GM19463 (cell line): ENCODE data around the gene THSD7A.
A peak's percentile ranks its signal among the peaks of the same experiment; 100 is the strongest.

Source experiments
- ATAC-seq: cut with Tn5 transposase; IDR thresholded peaks from one replicate; pipeline ENCODE4 v1.9.1; 2021; ENCODE audit warnings: mild to moderate bottlenecking, moderate library complexity; ENCODE audit not compliant: unreplicated experiment

THSD7A gene

DNA sequence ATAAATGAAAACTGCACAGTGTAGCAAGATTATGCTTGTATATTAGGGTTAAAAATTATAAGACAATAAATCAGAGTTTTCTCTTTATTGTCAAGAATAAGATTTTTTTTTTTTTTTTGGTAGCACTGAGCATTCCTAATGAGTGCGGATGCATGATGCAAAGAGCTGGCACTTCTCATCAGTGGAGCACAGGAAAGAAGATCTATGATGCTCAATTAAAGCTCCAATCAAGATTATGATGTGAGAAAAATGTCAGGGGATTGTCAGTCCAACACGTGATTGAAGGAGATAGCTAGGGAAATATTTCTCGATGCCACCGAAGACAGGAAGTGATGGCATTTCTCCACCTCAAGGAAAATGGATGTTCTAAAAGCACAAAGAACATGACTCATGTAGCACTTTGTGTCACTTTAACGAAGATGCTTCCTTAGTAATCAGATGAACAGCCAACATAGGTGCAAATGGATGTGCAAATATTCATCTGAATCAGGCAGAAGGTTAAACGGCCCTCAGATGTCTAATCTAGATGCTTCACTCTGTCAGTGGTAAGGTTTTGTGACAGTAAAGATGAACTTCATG, 240.9 kb downstream of the THSD7A start:
- ATAC-seq: no peak

DNA sequence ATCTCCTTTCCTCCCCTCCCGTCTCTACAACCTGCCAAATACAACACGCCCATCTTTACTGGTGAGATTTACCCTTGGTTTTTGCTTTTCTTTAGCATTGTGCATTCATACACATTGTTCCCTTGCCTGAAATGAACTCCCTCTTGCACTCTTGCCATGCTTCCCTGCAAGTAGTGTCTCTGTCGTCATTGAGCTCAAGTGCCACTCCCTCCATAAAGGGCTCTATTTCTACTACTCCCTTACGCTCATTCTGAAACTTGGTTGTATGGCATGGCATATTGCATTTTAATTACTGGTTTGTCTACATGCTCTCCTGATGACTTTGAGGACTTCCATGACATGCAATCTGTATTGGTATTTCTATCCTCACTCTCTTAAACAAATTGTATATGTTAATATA, 242.7 kb downstream of the THSD7A start:
- ATAC-seq: no peak

DNA sequence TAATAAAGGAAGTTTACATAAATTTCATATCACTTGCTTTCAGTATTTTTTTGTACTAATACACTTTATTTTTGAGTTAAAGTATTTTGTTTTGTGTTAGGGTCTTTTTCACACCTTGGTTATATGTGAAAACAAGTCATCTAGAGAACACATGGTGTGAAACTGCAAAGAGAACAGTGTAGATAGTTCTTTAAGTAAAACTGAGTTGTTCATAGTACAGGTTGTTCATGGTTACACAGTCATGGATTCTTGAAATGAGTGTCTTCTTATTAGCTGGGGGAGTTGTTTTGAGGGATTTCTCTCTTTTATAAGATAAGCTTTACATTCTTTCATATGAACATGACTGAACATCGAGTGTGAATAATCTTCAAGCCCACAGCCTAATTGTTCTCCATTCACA, 244.2 kb downstream of the THSD7A start:
- ATAC-seq: no peak

DNA sequence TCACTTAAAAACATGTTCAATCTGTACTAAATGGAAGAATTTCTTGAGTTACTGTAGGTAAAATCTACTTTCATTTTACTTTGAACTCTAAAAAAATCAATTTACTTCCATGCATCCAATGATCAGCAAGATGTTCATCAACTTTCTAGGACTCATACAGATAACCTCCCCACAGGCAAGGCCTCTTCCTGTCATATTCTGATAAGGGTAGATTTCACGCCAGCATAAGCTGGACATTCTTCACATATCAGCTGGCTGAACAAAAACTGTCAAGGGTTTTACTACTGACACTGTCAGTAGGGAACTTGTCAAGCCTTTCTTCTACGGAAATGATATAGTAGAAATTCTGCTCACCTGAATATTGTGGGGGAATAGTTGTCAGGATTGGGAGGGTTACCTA, 244.9 kb downstream of the THSD7A start:
- no peak for ATAC-seq

DNA sequence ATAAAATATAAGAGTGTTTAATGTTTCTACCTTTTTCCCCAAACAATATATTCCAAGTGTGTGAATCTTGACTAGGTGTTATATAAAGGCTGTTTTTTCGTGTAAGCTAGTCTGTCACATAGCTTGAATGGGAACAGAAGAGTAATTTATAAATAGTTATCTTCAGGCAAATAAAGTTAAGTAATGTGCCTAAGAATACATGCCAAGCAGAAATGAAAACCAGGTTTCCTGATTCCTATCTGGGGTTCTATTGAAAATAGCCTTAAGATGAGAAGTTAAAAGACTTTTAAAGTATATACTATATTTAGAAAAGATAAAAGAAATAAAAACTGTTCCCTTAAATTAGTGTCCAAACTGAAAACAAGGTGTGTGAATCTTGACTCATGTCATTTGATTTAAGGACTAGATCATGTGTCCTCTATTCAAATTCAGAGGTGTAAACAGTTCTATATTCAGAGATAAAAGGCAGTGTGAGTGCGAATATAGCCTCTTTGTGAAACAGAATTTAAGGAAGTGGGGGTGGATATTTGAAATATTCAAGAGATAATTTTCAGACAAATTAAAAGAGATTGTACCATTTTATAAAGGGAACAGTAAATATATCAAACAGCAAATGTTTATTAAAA, 247.5 kb downstream of the THSD7A start:
- ATAC-seq: no peak

DNA sequence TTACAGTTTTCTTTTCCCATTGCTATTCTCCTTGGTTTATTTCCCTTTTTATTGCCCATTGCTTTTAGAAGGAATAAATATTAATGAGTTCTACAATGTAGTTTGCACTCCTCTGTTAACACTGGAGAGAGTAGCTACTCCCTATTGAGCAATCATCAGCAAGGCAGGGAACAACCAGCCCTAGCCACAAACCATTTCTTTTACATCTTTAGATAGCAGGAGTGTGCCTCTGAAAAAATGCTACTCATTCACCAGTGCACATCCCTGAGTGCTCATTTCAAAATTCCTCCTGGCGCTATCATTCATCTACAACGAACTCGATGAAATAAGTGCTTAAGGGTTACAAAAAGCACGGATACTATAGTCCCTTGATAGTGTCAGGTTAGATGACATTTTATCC, 252.9 kb downstream of the THSD7A start:
- no peak for ATAC-seq

DNA sequence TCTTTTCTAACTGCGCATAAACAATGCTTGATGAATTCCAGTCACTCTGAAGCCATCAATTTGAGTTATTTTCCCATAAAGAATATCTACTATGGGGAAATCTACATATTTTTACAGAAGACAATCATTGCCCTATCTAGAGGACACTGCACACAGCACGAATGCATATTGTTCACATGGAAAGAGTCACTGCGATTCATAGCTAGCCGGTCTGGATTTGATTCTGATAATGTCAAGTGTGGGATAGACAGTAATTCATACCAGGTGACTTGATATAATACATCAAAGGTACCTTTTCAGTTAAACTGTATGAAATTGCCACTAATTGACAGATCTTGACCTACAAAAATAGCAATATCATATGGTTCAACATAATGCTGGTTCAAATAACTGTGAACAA, 255.7 kb downstream of the THSD7A start:
- ATAC-seq: no peak

DNA sequence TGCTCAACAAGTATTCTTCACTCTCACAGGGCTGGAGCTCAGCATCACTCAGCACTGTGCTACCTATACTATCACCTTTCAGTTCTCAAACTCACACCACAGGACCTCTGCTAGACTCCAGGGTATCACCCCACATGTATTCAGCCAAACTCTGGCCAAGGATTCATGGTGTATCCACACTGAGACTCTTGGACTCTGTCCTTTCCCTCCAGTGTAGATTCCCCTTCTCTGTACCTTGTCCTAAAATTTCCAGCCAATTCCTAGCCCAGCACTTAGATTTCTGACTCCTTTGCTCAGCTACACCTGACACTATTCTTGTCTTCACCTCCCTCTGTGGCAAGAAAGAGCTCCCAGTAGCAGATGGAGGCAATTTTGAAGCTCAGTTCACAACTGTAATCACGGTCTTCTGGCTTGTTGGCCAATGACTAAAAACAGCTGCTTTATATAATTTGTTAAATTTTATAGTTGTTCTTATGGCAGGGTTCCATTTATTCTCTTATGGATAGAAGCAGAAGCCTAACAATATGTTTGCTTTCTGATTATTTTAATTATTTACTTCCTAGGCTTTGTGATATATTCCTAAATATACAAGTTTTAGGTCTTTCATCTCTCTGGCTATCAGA, 258.8 kb downstream of the THSD7A start:
- ATAC-seq: no peak

DNA sequence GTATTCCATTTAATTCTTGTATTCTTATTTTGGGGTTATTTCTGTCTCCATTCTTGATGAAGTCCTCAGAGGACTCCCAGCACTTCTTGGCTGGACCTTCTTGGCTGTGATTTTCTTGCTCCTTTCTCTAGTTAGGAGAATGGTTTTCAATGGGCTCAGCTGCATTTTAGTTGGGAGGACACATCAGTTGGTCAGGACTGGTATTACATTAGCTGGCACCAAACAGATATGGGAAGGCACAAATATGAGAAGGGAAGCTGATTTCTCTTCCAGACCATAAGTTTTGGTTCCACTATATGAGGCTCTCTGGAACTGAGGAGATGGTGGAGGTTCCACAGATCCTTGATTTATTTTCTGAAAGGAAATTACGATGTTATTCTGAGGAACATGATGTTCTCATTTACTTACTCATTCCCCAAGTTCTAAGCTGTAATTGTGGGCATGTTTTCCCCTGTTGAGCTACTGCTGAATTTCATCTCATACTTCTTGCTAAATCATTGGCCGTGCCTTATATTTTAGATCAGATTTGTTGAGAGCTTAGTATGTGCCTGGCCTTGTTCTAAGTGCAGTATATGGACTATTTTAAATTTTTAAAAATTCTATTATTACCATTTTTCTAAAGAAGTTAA, 261.0 kb downstream of the THSD7A start:
- ATAC-seq: no peak

DNA sequence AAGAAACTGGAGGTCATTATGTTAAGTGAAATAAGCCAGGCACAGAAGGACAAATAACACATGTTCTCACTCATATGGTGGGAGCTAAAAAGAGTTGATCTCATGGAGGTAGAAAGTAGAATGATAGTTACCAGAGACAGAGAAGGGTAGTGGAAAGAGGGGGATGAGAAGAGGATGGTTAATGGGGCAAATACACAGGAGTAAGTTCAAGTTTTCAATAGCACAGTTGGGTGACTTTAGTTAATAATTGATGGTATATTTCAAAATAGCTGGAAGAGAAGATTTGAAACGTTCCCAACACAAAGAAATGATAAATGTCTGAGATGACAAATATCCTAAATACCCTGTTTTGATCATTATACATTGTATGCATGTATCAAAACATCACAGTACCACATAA, 261.8 kb downstream of the THSD7A start:
- ATAC-seq: no peak

DNA sequence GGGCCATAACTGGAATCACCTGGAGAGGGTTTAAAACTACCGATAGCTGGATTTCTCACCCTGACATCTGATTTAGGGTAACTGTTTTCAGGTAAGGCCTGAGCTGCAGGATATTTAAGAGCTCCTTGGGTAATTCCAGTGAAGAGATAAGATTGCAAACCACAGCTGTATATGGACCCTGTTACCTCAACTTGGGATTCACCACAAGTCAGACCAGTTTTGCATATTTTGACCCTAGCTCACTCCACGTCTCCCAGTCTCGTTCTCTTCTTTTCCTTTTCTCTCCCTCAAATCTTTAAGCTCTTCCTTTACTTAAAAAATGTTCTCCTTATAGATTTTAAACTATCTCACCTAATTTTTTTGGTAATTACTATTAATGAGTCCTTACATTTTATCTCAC, 264.4 kb downstream of the THSD7A start:
- ATAC-seq: no peak

DNA sequence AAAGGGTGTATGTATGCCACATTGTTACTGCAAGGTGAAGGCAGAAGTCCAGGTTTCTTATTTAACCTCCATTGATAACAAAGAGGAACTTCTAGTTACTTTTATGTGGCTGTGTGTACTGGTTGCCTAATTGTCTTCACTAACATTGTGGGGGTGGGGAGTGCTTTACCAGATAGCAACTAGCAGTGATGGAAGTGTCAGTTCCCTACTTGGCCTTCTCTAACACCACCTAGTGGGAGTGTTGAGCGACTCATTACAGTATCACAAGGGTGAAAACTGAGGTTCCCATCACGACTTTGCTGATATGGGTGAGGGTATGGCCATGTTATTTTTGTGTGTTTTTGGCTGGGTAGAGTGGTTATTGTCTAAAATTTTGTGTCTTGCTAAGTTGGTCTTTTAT, 274.4 kb downstream of the THSD7A start:
- ATAC-seq: peak; percentile 95

DNA sequence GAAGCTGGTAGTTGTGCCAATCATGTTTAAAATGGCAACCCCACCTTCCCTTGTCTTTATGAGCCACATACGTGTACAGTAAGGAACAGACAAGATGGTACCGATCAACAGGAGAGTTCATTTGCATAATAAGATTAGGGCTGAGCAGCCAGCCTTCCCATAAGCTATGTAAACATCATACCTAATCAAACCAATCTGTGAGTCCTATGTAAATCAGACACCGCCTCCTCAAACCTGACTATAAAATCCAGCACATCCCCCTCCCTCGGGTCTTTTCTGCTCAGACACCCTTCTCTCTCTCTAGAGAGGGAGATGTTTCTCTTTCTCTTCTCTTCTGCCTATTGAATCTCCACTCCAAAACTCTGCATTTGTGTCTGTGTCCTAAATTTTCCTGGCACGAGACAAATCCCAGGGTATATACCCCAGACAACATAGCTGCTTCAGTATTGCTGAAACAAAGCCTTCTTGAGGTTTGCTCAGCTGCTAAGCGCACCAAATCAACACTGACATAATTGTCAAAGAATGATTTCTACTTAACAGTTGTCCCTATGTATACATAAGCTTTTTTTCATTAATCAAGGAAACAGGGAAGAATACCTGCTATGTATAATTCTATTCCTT, 279.2 kb downstream of the THSD7A start:
- ATAC-seq: no peak

DNA sequence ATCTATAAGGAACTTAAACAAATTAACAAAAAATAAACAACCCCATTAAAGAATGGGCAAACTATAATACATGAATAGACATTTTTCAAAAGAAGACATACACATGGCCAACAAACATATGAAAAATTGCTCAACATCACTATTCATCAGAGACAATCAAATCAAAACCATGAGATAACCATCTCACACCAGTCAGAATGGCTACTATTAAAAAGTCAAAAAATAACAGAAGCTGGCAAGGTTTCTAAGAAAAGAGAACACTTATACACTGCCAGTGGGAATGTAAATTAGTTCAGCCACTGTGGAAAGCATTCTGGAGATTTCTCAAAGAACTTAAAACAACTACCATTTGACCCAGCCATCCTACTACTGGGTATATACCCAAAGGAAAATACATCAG, 280.5 kb downstream of the THSD7A start:
- no peak for ATAC-seq

DNA sequence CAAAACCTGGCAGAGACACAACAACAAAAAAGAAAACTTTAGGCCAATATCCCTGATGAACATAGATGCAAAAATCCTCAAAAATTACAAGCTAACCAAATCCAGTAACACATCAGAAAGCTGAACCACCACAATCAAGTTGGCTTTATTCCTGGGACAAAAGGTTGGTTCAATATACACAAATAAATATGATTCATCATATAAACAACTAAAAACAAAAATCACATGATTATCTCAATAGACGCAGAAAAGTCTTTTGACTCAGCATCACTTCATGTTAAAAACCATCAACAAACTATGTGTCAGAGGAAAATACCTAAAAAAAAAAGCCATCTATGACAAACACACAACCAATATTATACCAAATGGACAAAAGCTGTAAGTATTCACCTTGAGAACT, 283.5 kb downstream of the THSD7A start:
- ATAC-seq: no peak

DNA sequence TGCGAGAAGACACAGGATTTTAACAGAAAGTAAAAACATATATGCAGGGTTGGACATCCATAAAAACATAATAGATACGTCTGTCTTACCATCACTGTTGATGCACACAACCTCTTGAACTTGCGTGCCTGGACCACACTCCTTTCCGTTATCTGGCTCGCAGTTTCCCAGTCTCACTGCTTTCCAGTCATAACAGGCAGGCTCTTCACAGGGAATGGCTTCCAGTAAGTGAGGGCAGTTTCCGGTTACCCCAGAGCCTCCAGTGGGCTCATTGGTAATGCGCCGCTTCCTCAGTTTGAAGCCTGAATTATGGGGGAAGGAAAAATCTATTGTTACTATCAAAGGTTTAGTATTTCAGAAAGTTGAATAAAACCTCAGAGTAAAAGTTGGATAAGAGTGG, 290.7 kb downstream of the THSD7A start:
- no peak for ATAC-seq

DNA sequence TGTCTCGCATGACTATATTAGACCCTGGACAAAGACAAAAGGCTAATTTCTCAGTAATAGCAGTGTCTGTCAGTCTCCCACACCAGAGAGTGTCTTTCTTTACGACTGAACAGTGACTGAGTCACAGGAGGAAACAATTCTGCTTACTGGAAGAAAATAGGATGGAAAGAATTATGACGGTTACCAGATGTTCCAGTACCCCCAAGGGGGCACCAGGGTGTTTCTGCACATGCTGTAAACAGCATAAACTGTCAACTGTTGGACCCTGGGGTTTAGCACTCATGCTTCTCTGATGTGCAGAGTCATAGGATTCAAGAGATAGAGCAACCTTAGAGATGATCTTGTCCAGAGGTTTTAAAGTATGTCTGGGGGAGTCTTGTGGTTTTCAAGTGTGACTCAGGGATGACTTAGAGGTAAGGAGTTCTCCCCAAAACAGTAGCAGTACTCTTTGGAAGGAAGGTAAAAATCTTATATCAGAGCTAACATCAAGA, 291.7 kb downstream of the THSD7A start:
- ATAC-seq: no peak

DNA sequence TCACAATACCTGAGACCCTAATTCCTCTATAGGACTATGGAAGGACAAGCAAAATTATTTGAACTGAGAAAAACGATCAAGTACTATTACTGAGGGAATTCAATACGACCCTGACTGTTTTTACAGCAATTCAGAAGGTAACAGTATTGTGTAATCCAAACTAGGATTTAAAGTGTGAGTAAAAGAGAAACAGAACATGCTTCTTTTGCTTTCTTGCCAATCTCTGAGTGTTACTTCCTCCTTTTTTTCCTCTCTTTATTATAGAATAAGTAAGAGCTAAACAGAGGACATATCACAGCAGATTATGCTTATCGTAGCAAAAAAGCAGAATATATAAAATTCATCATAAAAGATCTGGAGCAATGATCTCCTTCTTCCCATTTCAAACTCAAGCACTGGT, 292.1 kb downstream of the THSD7A start:
- ATAC-seq: no peak

DNA sequence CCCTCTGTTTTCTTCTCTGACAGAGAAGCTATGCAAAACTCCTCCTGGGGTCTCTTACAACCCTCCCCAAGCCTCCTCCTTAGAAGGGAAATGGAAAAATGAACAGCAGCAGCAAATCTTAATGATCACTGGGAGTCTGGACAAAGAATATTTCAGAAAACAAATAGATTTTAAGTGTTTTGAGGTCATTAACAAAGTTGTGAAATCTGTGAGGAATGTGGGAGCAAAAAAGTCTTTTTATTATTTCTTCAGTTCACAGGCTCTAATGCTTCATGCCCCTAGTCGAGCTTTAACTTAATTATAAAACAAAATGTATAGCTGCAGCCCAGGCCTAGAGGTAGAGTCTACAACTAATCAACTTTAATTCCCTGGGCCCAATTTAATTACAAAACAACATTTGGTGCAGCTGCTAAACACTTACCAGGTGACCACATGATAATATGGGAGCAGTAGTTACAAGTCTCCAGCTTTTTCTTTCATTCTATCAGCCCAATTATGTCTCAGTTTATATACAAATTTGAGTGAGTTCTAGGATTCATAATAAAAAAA, 293.2 kb downstream of the THSD7A start:
- no peak for ATAC-seq

DNA sequence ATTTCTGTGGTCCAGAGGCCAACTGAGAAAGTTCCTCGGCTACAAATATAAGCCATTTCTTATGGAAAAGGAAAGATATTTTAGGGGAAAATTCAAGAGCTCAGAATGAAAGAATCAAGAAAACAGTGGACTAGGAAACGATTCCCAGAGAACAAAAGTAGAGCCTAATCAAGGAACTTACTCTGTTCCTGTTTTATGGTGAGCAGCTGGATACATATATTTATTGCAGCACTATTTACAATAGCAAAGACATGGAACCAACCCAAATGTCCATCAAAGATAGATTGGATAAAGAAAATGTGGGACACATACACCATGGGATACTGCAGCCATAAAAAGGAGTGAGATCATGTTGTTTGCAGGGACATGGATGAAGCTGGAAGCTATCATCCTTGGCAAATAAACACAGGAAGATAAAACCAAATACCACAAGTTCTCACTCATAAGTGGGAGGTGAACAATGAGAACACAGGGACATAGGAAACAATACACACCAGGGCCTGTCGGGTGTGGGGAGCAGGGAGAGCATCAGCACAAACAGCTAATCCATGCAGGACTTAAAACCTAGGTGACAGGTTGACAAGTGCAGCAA, 298.7 kb downstream of the THSD7A start:
- no peak for ATAC-seq

DNA sequence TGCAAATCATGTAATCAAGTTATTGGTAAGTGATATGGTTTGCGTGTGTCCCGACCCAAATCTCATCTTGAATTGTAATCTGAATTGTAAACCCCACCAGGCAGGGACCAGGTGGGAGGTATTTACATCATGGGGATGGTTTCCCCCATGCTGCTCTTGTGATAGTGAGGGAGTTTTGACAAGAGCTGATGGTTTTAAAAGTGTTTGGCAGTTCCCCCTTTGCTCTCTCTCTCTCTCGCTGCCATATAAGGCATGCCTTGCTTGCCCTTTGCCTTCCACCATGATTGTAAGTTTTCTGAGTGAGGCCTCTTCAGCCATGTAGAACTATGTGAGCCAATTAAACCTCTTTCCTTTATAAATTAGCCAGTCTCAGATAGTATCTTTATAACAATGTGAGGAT, 302.6 kb downstream of the THSD7A start:
- no peak for ATAC-seq
